ENCODE results near the gene TFEB.

DNA sequence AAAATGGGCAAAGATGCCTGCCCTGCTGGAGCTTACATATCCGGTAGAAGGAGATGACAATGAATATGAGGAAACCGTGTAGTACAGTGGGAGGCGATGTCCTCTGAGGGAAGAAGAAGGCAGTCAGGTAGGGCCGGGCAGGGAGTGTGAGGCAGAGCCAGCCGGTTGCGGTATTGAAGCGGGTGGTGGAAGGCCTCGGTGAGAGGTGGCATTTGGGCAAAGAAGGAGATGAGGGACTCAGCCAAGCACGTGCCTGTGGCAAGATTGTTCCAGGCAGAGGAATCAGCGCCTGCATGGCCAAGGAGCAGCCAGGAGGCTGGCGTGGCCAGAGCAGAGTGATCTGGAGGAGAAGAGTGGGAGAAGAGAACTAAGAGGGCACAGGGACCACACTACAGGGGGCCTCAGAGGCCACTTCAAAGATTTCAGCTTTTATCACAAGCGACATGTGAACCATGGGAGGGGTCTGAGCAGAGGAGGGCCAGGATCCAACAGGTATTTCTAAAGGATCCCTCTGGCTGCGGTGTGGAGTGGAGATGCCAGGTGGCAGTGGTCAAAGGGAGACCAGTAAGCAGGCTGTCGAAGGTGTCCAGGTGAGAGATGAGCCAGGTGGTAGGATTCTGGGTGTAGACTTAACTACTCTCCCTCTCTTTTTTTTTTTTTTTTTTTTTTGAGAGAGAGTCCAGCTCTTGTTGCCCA, 83.3 kb downstream of the TFEB start:
- TF ChIP-seq YY1 (IDR thresholded peaks at IDR 0.05; ENCODE audit: insufficient read depth, insufficient read length) (no peak), ZNF274 (IDR thresholded peaks at IDR 0.05; ENCODE audit: low read depth, low read length) (no peak), SUZ12 (IDR thresholded peaks at IDR 0.05; ENCODE audit: extremely low read depth, insufficient read depth, insufficient read length) (no peak)

Data from NT2/D1 (cell line).